GM12891 (cell line): Measurements from ENCODE around the gene CDK12.

Experiments
- POLR2A ChIP-seq: IDR thresholded peaks from 2 replicates; pipeline ENCODE4 v1.6.1; 2011; ENCODE audit warnings: low read depth, low read length, control low read depth
- POLR2AphosphoS5 ChIP-seq: IDR thresholded peaks from 2 replicates; pipeline ENCODE4 v1.6.1; 2011; ENCODE audit warnings: low read depth, low read length, control low read depth

DNA sequence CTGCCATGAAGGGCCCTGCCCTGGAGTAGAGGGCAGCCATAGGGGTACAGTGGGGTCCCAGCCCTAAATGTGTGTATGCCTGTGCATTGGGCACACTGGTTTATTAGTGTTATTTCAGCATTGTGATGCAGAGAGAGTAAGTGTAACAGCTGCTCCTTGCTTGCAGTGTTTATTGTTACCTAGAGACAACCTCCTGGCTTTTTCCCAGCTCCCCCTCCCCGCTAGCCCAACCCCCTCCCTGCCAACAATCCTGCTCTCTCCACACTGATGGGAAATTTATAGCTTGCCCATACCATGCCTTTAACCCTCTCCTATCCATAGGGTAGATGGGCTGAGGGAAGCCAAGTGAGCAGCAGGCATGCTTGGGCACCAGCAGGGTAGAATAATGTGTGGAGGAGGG lies 95.1 kb downstream of the CDK12 start:
- no peak for TF ChIP-seq POLR2AphosphoS5
- TF ChIP-seq POLR2A: no peak
